Prostate gland (tissue), 2 donors: ENCODE results near the gene GPATCH8. TPM values are rescaled to one million over a fixed set of nuclear protein-coding genes. Genes with fewer than 3 reads are reported as not detected.

Experiments
- DNase-seq: peaks from one replicate; pipeline ENCODE4 v3.0.0-alpha.2; 2019; ENCODE audit warnings: low spot score
- H3K27ac ChIP-seq, 2 donors: fragments of 200-600 bp; sonication (generic); 2 replicates each; pipeline ENCODE4 v1.5.1; 2017 to 2019
- H3K27me3 ChIP-seq: fragments of 200-600 bp; sonication (generic); replicated peaks from 2 replicates; pipeline ENCODE4 v1.5.1; 2019; ENCODE audit not compliant: insufficient read depth
- H3K36me3 ChIP-seq, 2 donors: fragments of 200-600 bp; sonication (generic); 1 replicate in 1 of 2; 2 replicates in 1 of 2; pipeline versions ENCODE4 v1.5.1 to v1.8.1; 2017 to 2019
- H3K4me1 ChIP-seq: fragments of 200-600 bp; sonication (generic); replicated peaks from 2 replicates; pipeline ENCODE4 v1.5.1; 2019
- H3K4me3 ChIP-seq, 2 donors: fragments of 200-600 bp; sonication (generic); 2 replicates each; pipeline ENCODE4 v1.5.1; 2017 to 2019
- H3K9me3 ChIP-seq: fragments of 200-600 bp; sonication (generic); 2 replicates; pipeline ENCODE4 v1.5.1; 2017
- POLR2A ChIP-seq: fragments of 450-650 bp; IDR thresholded peaks from one replicate; pipeline ENCODE4 v1.6.1; 2016; ENCODE audit warnings: antibody characterized with exemption, mild to moderate bottlenecking
- POLR2AphosphoS5 ChIP-seq: sonication (generic); formaldehyde crosslinking; IDR thresholded peaks from one replicate; pipeline ENCODE4 v1.6.1; 2017; ENCODE audit warnings: antibody characterized with exemption
- WGBS: methylation state at CpG from one replicate; pipeline ENCODE4 v1.1.5; 2018; 5-methylcytosine and 5-hydroxymethylcytosine counted together
- intact Hi-C: fragments of 100-400 bp; cut with DNase I; formaldehyde crosslinking; loops from one replicate; pipeline ENCODE4 v1.14.2; 2022
- total RNA-seq, 2 donors: library from RNA; depleted of rRNA; stranded (reverse); fragments of >200 nt; gene quantifications; one replicate each; pipeline ENCODE4 v1.1.0, GENCODE V29; 2016
- TF ChIP-seq, protein P1 (sequence below), 4 experiments: fragments of 200-600 bp in 2 of 4; fragments of 450-650 bp in 2 of 4; sonication (generic) in 2 of 4; IDR thresholded peaks; 1 replicate in 3 of 4; 2 replicates in 1 of 4; pipeline ENCODE4 v1.5.1; 2016 to 2019; ENCODE audit warnings: antibody characterized with exemption in 4 of 4, mild to moderate bottlenecking in 2 of 4, moderate library complexity in 2 of 4

Gene GPATCH8
- total RNA-seq, 2 donors from 2014 or later = 25.2 to 42.8 TPM

DNA sequence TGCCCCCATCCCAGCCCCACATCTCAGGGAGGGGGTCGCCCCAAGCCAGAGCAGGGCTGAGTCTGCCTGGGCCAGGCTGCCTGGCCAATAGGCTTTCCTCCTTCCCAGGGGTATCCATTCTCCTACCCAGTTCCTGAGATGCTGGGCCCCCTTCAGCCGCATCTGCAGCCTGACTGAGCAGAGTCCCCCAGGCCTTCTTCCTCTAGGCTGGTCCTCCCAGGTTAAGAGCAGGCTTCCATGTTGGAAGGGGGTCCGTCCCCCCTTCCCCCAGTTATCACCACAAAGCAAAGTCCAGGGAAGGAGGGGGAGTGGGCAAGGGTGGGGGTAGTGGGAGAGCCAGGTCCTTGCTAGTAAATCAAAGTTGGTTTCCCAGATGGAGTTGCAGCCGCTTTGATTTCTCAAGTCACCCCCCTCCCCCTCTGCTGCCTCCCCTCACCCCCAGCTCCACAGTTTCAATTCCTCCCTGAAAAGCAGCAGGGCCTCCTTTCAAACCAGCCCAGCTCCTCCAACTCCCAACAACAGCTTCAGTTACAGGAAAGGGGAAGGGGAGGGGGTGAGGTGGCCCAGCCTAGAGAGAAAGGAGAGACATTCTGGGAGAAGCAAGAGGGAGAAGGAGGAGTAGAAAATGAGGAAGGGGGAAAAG, 44.5 kb upstream of the GPATCH8 start:
- 75% methylated on average over 4 of the region's 4 CpGs for WGBS
- no peak for DNase-seq
- no peak overlapping the region for H3K27ac ChIP-seq
- no peaks in the 10 kb centered on the region for H3K9me3 ChIP-seq
- no peaks in the 10 kb centered on the region for H3K36me3 ChIP-seq
- H3K4me1 ChIP-seq = no peaks in the 10 kb centered on the region
- TF ChIP-seq POLR2A = no peak
- TF ChIP-seq, protein P1, sequence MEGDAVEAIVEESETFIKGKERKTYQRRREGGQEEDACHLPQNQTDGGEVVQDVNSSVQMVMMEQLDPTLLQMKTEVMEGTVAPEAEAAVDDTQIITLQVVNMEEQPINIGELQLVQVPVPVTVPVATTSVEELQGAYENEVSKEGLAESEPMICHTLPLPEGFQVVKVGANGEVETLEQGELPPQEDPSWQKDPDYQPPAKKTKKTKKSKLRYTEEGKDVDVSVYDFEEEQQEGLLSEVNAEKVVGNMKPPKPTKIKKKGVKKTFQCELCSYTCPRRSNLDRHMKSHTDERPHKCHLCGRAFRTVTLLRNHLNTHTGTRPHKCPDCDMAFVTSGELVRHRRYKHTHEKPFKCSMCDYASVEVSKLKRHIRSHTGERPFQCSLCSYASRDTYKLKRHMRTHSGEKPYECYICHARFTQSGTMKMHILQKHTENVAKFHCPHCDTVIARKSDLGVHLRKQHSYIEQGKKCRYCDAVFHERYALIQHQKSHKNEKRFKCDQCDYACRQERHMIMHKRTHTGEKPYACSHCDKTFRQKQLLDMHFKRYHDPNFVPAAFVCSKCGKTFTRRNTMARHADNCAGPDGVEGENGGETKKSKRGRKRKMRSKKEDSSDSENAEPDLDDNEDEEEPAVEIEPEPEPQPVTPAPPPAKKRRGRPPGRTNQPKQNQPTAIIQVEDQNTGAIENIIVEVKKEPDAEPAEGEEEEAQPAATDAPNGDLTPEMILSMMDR (IDR thresholded peaks at IDR 0.05) = no peak
- TF ChIP-seq POLR2AphosphoS5 = no peak
- no peaks in the 10 kb centered on the region for H3K27me3 ChIP-seq
- intact Hi-C loops = no loop called here
- H3K4me3 ChIP-seq = no peak overlapping the region

GRCh38 chr17:44546671-44547606, 43.7 kb upstream of the GPATCH8 start:
- H3K27ac ChIP-seq = no peak overlapping the region
- intact Hi-C loops = no loop called here
- no peaks in the 10 kb centered on the region for H3K27me3 ChIP-seq
- DNase-seq = no peak
- H3K9me3 ChIP-seq = no peaks in the 10 kb centered on the region
- no peak overlapping the region for H3K4me3 ChIP-seq
- WGBS = 60% methylated on average over 4 of the region's 4 CpGs
- no peaks in the 10 kb centered on the region for H3K4me1 ChIP-seq
- H3K36me3 ChIP-seq = no peaks in the 10 kb centered on the region
- TF ChIP-seq POLR2AphosphoS5 = no peak
- TF ChIP-seq, protein P1 (IDR thresholded peaks at IDR 0.05) = no peak

GRCh38 chr17:44543905-44544523, 40.8 kb upstream of the GPATCH8 start:
- TF ChIP-seq, protein P1 (IDR thresholded peaks at IDR 0.05) = no peak
- no peak for TF ChIP-seq POLR2A
- TF ChIP-seq POLR2AphosphoS5 = no peak
- no peak overlapping the region for H3K4me3 ChIP-seq
- peaks cover 5% of the 10 kb centered on the region for H3K27me3 ChIP-seq
- H3K4me1 ChIP-seq = no peaks in the 10 kb centered on the region
- H3K9me3 ChIP-seq = no peaks in the 10 kb centered on the region
- no peak overlapping the region for H3K27ac ChIP-seq
- H3K36me3 ChIP-seq = no peaks in the 10 kb centered on the region
- 75% methylated on average over 5 of the region's 5 CpGs for WGBS
- no peak for DNase-seq
- intact Hi-C loops = no loop called here

DNA sequence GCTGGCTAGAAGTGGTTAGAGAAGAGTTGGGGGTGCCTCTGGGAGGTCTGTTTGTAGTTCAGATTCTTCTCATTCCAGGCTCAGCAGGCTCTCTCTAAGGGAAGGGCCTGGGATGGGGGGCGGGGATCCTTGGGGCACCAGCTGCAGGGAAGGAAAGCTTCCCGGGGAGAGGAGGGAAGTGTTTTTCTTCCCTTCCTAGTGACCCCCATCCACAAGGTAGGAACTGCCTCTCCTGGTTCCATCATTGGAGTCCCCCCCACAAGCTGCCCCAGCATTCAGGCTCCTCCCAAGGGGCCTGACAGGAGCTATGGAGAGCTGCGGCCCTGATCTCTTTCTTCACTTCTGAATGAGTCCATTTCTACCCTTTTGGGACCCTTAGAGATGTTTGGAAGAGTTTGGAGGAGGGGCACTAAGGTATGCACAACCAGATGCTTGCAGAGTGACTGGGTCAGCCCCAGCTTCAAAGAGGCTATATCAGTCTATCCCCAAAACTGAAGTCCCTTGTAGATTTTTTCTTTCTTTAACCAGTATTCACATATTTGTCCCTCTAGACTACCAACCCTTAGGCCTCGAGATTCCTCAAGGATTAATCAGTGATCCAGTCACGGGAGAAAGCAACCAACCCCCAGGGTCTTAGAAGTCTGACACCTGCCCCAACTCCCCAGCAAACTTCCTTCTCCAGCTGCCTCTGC, 40.2 kb upstream of the GPATCH8 start:
- H3K4me3 ChIP-seq = no peak overlapping the region
- H3K9me3 ChIP-seq = no peaks in the 10 kb centered on the region
- peaks cover 5% of the 10 kb centered on the region for H3K27me3 ChIP-seq
- no peak for DNase-seq
- TF ChIP-seq POLR2A = no peak
- H3K4me1 ChIP-seq = no peaks in the 10 kb centered on the region
- intact Hi-C loops = no loop called here
- 51% methylated on average over 5 of the region's 5 CpGs for WGBS
- no peaks in the 10 kb centered on the region for H3K36me3 ChIP-seq
- H3K27ac ChIP-seq = no peak overlapping the region
